HG02884 (cell line): ENCODE measurements around the gene ATG9A.
"Not testable (repeated sequence)": the region's sequence is repeated elsewhere in the genome, so short reads cannot be mapped to it uniquely, and the experiment has no call there.

Experiments
- ATAC-seq: cut with Tn5 transposase; IDR thresholded peaks from one replicate; pipeline ENCODE4 v1.9.1; 2021; ENCODE audit warnings: mild to moderate bottlenecking, moderate library complexity; ENCODE audit not compliant: unreplicated experiment

Gene ATG9A

GRCh38 chr2:219207134-219207883 lies 22.1 kb downstream of the ATG9A start:
- ATAC-seq: no peak

- peak; percentile 95 for ATAC-seq
These were observed 22.9 kb downstream of the ATG9A start, which contains the start of gene ZFAND2B for GRCh38 chr2:219206328-219207133. Gene ZFAND2B (plus strand): TSS chr2:219206782. CDS start chr2:219206988, 206 bp downstream.

DNA sequence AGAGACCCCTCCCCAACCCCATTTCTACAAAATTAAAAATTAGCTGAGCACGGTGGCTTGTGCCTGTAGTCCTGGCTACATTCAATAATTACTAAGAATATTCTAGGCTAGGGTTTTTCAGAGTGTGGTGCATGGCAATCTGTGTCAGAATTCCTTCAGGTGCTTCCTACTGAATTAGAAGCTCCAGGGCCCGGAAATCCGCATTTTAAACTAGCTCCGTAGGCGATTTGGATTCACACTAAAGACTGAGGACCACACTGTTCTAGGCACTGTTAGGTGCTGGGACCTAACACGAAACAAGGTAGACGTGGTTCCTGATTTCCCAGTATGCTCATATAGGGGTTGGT lies 23.5 kb downstream of the ATG9A start:
- ATAC-seq: no peak

- ATAC-seq: no peak
These were observed 24.3 kb downstream of the ATG9A start for GRCh38 chr2:219205165-219205538.

GRCh38 chr2:219204425-219205164 lies 24.8 kb downstream of the ATG9A start:
- no peak for ATAC-seq

DNA sequence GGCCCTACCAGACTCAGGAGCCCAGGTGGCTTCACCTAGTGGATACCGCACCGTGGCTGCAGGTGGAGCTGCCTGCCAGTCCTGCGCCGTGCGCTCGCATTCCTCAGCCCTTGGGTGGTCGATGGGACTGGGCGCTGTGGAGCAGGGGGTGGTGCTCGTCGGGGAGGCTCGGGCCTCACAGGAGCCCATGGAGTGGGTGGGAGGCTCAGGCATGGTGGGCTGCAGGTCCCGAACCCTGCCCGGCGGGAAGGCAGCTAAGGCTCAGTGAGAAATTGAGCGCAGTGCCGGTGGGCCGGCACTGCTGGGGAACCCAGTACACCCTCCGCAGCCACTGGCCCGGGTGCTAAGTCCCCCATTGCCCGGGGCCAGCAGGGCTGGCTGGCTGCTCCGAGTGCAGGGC lies 28.1 kb downstream of the ATG9A start:
- ATAC-seq: not testable (repeated sequence)

DNA sequence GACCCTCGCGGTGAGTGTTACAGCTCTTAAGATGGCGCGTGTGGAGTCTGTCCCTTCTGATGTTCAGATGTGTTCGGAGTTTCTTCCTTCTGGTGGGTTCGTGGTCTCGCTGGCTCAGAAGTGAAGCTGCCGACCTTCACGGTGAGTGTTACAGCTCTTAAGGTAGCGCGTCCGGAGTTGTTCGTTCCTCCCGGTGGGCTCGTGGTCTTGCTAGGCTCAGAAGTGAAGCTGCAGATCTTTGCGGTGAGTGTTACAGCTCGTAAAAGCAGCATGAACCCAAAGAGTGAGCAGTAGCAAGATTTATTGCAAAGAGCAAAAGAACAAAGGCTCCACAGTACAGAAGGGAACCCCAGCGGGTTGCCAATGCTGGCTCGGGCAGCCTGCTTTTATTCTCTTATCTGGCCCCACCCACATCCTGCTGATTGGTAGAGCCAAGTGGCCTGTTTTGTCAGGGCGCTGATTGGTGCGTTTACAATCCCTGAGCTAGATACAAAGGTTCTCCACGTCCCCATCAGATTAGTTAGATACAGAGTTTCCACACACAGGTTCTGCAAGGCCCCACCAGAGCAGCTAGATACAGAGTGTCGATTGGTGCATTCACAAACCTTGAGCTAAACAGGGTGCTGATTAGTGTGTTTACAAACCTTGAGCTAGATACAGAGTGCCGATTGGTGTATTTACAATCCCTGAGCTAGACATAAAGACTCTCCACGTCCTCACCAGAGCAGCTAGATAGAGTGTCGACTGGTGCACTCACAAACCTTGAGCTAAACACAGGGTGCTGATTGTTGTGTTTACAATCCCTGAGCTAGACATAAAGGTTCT lies 28.7 kb downstream of the ATG9A start:
- not testable (repeated sequence) for ATAC-seq

DNA sequence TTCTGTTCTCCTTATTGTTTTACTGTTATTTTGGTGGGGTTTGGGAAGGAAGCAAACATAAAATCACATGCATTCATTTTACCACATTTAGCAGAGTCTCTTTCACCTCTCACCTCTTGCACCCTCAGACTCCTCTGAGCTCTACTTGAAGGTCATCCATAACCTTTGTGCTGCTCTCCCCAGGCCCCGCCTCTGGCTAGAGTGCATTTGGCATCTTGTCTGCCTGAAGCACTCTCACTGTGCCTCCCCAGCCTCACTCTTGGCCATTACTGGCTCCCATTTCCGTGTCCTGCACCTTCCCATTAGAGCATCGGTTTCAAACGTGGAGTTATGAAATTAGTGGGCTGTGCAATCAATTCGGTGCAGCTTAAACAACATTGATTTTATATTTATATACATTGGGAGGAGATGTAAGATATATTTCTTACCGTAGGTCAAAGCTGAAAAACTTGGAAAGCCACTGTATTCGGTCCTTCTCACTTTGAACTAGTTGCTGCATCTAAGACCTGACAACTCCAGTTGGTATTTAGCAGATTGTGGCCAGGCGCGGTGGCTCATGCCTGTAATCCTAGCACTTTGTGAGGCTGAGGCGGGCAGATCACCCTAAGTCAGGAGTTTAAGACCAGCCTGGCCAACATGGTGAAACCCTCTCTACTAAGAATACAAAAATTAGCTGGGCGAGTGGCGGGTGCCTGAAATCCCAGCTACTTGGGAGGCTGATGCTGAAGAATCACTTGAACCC lies 29.8 kb downstream of the ATG9A start:
- ATAC-seq: no peak

- no peak for ATAC-seq
These were observed 30.5 kb downstream of the ATG9A start for GRCh38 chr2:219198974-219199373.

DNA sequence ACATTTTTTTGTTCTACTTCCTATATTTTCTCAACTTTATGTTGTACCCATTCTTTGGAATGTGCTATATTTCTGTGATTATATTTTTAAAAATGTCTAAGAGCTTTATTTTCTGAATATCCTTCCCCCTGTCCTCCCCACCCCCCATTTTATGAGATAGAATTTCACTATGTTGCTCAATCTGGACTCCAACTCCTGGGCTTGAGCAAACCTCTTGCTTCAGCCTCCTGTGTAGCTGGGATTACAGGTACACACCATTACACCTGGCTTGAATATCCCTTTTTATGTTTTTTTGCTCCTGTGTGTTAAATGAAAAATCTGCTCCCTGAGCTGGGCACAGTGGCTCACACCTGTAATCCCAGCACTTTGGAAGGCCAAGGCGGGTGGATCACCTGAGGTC lies 32.0 kb downstream of the ATG9A start:
- ATAC-seq: no peak

- no peak for ATAC-seq
These were observed 42.5 kb downstream of the ATG9A start for GRCh38 chr2:219186754-219187456.

- ATAC-seq: no peak
These were observed 45.3 kb downstream of the ATG9A start for GRCh38 chr2:219184121-219184520.

DNA sequence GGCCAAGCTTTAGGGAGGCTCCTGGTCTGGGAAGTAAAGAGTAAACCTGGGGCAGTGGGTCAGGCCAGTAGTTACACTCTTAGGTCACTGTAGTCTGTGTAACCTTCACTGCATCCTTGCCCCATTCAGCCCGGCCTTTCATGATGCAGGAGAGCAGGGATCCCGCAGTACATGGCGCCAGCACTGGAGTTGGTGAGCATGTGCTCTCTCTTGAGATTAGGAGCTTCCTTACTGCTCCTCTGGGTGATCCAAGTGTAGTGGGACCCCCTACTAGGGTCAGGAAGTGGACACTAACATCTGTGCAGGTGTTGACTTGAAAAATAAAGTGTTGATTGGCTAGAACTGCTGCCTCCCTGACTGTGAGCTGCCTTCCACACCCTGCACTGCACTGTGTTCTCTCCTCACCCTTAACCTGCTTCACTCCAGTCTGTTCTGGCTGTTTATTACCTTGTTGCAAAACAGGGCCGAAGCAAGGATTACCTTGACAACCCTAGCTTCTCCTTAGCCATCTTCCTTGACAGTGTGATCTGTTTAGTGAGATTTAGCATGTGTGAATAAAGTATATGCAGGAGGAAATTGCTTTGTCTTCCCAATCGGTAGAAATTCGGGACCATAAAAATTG lies 46.2 kb downstream of the ATG9A start:
- no peak for ATAC-seq

- no peak for ATAC-seq
These were observed 46.9 kb downstream of the ATG9A start for GRCh38 chr2:219182331-219183150.

DNA sequence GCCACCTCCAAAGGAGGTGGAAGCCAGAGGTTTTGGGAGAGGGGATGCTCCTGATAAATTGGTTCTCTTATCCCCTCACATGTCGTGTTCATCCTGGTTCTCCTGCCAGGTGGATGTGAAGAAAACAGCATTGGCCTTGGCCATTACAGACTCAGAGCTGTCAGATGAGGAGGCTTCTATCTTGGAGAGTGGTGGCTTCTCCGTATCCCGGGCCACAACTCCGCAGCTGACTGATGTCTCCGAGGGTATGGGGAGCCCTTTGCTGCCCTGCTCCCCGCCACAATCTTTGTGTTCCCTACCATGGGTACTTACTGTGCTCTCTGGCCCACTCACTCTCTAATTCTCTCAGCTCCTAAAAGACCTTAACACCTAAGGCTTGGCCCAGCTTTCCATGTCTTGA lies 47.9 kb downstream of the ATG9A start:
- no peak for ATAC-seq

DNA sequence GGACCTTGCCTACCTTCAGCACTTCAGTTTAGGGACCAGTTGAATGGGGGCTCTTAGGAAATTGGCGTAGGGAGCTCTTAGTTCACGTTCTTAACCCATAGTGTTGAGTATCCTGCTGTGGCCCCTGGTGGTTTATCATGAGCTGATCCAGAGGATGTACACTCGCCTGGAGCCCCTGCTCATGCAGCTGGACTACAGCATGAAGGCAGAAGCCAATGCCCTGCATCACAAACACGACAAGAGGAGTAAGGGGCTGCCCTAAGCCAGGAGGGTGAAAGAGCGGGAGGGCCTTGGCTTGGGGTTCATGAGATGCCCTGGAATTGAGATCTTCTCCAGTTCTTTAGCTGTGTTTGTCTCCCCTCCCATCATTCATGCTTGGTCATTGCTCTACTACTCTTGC lies 48.5 kb downstream of the ATG9A start:
- ATAC-seq: no peak

DNA sequence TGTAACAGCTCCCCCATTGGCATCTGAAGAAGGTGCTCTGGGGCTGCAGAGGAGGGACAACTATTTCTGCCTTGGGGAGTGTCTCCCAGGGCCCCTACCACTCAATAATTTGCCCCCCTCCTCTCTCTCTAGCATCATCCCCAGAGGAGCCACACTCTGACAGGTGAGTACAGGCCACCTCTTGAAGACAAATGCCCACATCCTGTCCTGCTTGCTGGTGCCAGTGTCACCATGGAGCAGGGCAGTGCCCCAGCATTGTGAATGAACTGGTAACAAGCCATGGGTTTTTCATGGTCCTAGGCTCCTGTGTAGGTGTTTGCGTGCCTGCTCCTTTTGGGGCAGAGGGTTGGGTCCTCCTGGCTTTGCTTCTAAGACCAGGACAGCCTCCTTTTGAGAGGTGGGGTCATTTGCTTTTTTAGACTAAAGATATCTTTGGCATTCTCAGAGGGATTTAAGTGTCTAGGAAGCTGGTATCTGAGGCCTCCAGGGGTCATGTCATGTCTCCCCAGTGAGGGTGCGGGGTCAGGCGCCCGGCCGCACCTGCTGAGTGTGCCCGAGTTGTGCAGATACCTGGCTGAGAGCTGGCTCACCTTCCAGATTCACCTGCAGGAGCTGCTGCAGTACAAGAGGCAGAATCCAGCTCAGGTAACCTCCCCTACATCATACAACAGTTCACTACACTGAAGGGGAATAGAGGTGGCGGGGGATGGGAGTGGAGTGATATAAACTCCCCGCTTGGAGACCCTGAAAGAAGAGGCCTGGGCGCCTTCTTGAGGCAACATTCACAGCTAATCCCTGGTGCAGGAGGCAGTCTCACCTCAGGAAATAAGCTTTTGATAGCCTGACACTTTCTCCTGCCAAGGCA lies 49.6 kb downstream of the ATG9A start:
- ATAC-seq: no peak
